AG20443 (cell line): Measurements from ENCODE around the gene PALMD.

Experiments used
- DNase-seq: peaks from one replicate; pipeline ENCODE4 v3.0.0; 2012; ENCODE audit warnings: low spot score, mixed read lengths

Gene PALMD

DNA sequence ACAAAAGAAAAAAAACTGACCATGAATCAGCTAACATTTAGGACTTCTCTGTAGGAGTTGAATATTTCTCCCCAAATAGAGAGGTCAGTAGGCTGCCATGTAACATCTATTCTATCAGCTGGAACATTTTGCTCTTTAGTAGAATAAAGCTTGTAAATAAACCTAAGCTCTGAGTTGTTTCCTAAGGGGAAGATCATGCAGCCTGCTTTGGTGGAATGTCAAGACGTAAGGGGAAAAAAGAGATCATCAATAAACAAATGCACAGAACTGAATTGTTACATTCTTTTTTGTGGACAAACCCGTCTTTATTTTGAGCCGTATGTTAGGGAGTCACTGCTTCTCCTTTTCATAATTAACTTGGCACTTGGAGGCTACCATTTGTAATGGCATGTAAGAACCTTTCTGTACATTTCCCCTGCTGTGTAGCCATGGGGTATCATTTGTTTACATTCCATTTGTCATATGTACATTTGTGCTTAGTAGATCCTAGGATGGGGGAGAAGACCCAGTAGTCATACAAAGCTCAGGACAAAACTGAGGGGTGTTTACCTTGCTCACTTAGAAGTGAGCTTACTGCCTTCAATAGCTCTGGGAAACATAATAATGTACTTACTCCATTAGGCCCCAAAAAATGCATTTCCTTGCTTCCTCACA, 10.8 kb upstream of the PALMD start:
- DNase-seq = no peak

DNA sequence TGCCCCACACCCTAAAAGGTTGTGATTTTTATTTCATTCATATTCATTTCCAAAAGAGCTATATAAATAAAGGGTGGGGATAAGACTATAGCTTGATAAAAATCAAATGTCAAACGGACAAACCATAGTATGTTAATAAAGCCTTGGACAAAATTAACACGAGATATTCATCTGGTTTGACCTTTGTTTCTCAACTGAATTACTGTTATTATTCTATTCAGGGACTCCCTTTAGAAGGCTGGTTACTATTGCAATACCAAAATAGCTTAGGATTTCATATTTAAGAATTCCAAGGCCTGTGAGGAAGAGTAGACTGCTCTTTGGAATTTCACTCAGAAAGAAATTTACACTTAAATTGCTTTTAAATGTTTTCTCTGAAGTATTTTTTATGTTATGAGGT, 10.2 kb upstream of the PALMD start:
- DNase-seq = no peak

DNA sequence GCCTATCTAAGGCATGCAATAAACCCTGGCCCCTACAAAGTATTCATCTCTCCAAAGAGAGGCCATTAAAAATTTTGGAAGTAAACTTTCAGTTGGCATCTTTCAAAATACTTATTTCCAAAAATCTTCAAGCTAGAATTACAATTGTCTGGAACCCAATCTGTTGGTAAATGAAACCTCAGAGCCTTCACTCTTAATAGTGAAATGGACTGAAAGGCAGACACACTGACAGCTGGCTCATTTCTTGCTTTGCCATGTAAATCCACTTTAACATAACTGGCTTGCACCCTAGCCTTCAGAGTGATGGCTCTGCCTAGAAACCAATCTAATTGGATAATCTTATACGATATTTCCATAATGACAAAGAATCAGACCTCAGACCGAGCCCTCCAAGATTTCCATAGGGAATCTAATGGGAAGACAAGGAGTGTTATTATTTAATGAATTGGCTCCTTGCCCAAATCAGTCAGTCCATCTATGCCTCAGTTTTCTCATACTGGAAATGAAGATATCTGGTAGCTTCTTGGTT, 9.2 kb upstream of the PALMD start:
- no peak for DNase-seq

DNA sequence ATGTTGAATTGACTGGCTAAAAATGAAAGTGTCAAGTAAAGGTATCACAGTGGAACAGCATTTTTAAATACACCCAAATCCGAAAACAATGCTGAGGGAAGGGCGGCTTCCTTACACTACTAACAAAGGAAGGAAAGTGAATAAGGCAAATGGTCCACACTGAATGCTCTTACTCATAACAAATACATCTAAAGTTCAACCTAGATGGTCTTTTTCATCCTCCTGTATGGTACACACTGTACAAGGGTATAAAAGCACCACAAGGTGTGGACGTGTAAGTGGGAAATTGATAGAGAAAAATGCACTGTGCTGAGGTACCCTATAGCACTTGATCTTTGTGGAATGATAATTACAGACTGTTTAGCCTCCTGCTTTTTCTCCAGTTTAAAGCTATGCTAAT, 7.1 kb upstream of the PALMD start:
- no peak for DNase-seq

DNA sequence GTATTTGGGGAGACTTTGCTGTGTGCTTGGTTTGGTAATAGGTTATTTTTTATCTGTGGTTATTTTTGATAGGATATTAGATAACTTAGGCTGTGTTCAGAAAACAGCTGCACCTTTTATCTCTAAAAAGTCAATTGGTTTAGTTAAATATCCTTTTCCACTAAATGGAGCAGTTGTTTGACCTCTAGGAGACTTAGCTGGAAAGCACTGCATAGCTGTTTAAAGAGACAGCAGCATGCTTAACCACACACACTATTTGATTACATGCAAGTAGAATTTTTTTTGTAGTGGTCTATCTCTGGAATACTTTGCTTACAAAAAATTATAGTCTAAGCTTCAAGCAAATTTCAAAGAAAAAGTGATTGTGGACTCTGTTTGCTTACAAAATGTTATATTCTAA, 6.5 kb upstream of the PALMD start:
- no peak for DNase-seq

DNA sequence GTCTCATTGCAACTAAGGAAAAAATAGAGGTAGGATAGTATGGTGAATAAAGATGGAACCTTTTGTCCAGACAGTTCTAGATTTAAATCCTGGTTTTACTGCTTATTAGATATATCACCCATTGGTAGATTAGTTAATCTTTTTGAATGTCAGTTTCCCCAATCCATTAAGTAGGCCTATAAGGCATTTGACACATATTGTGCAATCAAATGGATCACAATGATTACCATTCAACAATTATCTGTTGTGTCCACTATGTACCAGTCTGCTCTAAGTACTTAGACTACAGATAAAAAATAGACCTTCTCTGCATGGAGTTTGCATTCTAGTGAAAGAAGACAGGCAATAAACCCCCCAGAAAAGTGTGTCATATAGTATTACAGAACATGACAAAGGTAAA, 6.0 kb upstream of the PALMD start:
- no peak for DNase-seq

DNA sequence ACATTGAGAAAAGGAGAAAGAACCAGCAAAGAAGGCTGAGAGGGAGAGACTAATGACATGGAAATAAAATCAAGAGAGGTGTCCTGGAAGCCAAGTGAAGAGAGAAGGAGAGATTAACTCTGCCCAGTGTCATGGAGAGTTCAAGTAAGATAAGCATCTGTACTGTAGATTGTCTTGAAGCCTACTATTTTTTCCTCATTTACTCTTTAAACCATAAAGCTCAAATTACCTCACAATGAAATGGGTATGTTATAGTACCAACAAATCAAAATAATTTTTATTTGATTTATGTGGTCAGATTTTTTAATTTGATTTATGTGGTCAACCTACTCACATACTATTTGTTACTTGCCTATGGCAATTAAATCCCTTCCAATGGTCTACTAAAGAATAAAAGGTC, 5.2 kb upstream of the PALMD start:
- no peak for DNase-seq

DNA sequence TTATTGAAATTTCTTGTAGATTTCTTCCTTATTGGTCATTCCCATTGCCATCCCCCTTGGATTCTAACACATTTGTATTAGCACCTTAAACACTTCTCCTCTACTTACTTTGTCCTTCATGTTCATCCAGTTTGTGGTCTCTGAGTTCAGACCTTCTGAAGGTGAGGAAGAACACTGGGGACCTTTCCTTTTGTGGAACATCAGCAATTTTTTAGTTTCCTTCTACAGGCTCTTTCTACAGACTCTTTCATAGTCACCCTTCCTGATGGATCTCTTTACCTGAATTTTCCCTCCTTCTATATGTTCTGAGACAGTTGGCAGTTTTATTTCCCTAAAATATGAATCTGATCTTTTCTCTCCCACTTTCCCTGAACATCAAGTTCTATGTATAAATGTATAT, 4.4 kb upstream of the PALMD start:
- no peak for DNase-seq

DNA sequence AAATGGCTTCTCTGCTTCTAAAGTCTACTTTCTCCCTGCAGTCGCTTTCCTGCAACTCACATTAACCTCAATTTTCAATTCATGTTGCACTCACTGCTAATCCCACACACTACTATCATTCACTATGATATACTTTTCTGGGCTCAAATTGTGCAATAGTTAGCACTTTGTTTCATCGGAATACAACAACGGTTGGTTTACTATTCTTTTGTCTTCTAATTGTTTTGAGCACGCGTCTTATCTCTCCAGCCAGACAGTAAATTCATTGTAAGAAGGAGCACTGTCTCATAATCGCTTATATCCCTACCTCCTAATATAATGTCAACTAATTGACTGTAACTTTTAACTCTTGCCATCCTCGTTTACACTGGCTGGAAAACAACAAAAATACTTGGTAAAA, 3.9 kb upstream of the PALMD start:
- DNase-seq = no peak

DNA sequence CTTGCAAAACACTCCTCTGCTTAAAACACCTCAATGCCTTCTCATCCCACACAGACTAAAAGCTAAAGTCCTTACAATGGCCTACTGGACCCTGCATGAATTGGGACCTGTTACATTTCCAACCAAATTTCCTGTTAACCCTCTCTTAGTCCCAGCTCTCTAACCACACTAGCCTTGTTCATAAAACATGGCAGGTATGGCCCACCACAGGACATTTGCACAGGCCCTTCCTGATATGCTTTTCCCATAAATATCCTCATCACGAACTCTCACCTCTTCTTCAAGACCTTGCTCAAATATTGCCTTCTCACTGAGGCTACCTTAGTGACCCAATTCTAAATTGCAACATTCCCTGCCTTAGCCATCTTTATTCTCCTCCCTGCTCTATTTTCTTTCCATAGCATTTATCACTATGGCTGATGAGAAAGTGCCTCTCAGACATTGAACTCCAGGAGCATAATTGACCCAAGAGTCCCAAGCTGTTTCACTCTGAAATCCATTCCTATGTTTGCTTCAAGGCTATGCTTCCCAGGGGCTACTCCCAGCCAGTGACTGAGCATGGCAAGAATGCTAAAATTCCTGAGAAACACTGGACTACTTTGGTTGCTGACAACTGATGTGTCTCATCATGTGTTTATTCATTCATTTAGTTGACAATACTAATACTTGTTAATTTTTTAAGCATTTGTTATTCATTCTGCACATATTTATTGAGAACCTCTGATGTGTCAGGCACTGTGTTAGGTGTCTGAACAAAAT, 2.7 kb upstream of the PALMD start:
- DNase-seq = peak; percentile 66

DNA sequence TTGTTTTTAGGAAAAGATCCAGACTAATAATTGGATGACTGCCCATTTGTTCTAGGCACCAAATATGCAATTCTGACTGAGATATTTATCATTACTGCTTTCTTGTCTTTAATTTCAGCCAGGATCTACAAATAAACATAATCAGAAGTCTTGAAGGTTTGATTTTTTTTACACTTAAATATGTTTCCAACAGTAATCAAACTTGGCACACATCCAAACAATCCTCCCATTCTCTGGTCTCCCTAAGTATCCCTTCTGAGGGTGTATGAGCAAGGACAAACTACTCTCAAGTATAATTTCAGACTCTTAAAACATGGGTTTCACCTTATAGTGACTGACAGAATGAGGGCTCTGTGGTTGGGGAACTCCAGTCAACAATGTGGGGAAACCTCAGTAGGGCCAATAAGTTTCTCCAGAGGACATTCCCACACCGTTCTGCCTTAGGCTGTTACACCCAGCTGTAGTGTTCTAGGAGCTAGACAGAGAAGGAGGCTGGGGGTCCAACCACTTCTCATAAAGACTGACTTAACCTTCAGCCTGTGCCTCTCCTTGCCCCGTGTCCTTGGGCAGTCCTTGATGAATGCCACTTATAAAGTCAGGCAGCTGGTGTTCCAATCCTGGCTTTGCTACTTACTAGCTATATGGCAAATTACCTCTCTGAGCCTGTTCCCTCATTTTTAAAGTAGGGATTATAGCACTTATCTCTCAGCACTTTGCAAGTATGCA, 1.5 kb upstream of the PALMD start:
- no peak for DNase-seq

DNA sequence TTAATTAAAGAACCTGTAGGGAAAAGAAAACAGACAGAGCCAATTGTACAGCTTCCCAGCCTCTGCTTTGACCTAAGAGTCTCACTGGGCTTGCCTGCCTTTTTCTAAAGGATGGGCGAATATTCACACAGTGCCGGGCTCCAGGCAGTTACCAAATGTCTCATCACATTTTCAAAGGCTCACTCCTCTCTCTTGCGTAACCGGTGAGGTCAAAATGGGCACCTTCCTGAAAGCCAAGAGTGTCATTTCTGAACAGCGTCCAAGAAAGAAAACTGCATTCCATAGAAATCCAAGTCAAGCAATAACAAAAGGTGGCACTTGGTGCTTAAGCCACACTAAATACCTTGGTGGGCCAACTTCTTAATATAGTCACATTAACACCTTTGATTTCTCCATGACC, 710 bp upstream of the PALMD start:
- DNase-seq = peak; percentile 67

DNA sequence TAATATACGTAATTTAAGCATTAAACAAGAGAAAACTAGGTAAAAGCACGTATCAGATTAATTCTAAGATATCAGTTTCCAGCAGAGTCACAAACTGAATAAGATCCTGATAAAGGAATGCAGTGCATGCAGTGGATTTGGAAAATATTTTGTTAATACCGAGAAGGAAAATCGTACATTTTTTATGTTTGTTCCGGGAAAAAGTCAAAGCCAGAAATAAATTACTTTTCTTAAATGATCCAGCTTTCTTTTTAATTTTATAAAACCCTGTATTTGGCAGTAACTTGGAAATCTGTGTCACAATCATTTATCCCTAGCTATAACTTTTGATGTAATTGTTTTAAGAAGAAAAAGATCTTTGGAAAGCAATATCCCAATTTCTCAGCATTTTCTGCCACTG, 955 bp downstream of the PALMD start:
- no peak for DNase-seq

DNA sequence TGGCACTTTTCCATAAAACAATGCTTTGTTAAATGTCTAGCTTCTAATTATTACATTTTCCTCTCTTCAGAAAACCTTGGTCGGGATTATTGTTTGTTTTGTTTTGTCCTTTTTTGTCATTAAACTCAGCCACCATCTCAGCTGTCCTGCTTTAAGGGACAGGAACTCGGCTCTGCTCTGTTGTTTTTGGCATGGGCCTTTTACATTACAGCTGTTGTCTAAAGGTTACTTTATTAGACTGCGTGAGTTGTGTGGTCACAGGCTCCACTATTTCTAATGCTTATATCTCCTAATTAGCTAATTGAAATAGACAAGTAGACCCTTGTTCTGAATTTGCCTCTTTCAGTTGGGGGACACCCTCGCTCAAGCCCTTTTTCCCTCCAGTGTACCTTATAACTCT, 1.6 kb downstream of the PALMD start:
- no peak for DNase-seq

DNA sequence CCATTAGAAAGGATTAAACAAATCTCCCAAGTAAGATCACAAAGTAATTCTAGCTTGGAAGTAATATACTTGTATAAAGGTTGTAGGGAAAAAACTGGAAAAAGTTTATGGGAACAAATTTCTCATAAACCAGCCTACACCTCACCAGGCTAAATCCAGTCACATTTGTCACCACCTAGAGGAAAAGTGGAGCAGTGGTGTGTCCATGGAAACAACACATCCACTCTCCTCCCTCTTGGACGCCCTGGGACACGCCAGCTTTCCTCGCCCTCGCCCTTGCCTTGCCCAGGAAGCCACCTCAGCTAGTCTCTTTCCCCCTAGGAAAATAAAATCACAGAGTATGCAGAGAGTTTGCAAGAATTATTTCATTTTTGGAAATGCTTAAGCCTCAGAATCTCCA, 2.2 kb downstream of the PALMD start:
- no peak for DNase-seq

DNA sequence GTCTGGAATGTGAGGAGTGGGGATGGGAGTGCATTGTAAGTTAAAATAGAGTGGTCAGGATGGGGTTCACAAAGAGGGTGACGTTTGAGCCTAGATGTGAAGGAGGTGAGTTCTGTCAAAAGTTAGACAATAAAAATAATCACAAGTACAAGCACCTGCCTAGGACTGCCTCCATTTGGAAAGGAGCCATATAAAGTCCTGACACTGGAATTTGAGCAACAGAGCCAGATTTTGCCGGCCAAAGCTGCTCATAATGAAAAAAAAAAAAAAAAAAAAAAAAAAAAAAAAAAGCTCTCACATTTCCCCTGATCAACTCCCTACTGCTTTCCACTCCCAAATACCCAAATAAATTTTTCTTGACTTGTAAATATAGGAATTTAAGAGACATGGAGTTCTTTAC, 4.1 kb downstream of the PALMD start:
- DNase-seq = no peak

DNA sequence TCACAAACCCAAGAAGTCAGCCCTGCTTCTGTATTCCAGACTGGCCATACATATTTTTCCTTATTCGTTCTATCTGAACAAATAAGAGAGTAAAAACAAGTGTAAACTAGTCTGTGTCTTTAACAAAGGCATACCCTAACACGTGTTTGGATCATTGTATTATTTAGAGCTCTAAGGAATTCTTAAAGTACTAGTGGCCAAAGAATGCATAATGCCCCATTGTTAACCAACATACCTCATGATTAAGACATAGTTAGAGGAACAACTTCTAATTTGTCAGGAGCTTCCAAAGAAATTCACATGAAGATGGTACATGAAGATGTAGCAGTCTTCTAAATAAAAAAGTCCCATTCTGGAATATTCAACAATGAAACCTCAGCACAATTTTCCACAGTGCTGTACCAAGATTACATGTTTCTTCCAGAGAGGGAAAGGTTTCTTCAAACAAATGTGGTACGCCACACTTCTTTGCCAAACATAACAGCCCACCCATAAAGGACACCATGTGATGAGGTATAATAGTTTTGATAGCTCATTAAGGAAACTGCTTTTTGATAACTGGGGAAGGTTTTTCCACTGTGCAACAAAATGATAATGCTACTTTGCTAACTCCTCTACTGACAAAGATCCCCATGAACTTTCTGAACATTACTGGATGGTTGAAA, 5.0 kb downstream of the PALMD start:
- no peak for DNase-seq

DNA sequence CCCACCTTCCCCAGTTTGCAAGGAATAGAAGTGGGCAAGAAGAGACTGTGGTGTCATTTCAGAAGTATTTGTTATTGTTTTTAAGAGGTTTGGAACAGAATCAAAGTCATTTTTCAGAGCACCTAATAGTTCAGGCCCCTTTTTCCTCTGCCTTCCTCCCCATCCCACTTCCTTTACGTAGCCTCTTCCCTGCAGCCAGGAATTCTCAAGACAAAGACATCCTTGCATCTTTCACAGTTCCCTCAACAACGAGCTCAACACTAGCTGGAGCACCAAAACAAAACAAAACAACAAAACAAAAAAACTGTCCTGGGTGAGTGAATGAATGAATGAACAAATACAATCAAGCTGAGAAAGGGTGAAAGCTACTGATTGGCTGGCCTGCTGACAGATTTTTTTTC, 7.0 kb downstream of the PALMD start:
- no peak for DNase-seq

DNA sequence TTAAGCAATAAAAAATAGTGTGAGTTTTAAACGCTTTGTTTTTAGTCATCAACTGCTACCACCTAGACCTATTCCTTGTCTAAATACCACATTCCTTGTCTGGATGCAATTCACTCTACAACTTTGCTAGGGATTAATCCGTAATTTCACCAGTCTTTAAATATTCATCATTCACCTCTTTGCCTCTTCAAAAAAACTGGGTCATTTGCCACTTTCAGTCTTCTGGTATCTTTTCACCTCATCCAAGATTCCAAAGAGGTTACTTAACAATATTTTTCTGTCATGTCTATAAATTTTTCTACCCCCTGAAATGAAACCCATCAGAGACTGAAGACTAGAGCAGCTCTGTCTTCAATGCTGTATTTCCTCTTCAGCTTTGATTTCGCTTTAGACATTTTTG, 9.5 kb downstream of the PALMD start:
- no peak for DNase-seq

DNA sequence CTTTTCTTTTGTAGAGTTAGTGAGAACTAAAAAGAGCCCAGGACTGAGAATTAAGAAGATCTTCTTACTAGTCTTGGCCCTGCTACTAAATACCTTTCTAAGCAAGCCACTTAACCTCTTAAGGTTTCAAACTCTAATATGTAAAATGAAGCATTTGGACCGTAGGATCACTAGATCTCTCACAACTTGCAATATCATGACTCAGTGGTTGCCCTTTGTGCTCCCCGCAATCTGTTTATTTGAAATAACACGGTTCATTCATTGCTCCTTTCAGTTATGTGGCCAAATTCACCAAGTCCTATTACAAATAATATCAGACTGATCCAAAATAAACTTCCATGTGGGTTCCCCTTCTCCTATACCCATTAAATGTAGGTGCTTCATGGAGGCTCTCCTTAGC, 10.8 kb downstream of the PALMD start:
- DNase-seq = no peak

DNA sequence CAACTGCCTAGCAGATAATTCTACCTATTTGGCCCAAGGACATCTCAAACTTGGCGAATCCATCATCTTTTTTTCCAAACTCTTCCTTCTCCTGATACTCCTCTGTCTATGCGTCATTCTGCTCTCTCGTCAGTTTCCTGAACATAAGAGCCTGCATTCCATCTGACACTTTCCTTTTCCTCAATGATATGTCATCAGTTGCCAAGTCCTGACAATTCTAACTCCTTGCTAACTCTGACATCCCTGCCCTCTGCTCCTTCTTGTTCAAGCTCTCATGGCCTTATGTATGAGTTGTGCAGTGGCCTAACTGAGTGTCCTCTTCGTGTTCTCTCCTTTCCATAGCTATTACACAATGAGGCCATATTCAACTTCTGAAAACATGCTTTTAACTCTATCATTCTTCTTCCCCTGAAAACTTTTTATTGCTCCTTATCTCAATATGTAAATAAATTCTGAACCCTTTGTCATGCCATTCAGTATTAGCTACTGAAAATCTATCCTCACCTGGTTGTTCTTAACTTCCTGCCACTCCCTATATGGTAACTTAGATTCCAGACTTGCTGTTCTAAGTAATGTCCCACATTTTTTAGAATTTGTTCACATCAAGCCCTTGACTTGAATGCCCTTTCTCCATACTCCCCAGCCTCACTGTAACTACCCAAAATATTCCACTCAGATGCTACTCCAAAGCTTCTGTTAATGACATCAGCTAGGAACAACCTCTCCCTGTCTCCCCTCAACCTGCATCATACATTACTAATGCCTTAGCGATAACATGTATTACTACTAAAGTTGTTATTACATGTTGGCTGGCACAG, 11.5 kb downstream of the PALMD start:
- DNase-seq = no peak

DNA sequence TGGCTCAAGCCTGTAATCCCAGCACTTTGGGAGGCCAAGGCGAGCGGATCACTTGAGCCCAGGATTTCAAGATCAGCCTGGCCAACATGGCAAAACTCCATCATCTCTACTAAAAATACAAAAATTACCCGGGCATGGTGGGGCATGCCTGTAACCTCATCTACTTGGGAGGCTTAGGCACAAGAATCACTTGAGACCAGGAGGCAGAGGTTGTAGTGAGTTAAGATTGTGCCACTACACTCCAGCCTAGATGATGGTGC, 12.0 kb downstream of the PALMD start:
- DNase-seq = no peak
